MV-4-11 (cell line): ENCODE measurements around the gene GAK.

ENCODE experiments used
- DNase-seq: peaks from one replicate; lab custom pipeline; 2025; lab: John Stamatoyannopoulos, UW

GAK gene

GRCh38 chr4:849478-850175 is 82.5 kb downstream of the GAK start:
- DNase-seq, result no peak

GRCh38 chr4:848803-849477 is 83.2 kb downstream of the GAK start:
- no peak for DNase-seq

- DNase-seq, result no peak
Measured at GRCh38 chr4:848307-848691, 83.8 kb downstream of the GAK start.

GRCh38 chr4:845836-846251 is 86.3 kb downstream of the GAK start:
- no peak for DNase-seq

- no peak for DNase-seq
Measured at GRCh38 chr4:845233-845835, 86.8 kb downstream of the GAK start.

GRCh38 chr4:844752-845232 is 87.3 kb downstream of the GAK start:
- DNase-seq, result no peak

GRCh38 chr4:839675-840443 is 92.3 kb downstream of the GAK start:
- peak; percentile 48 for DNase-seq

GRCh38 chr4:837772-838171 is 94.3 kb downstream of the GAK start:
- DNase-seq, result no peak

- no peak for DNase-seq
Measured at GRCh38 chr4:836750-837301, 95.3 kb downstream of the GAK start.

GRCh38 chr4:836003-836511 is 96.1 kb downstream of the GAK start:
- DNase-seq, result no peak

GRCh38 chr4:835148-836002 is 96.7 kb downstream of the GAK start:
- DNase-seq, result no peak

GRCh38 chr4:834368-835147 is 97.6 kb downstream of the GAK start:
- DNase-seq, result no peak

- peak; percentile 49 for DNase-seq
Measured at GRCh38 chr4:833731-834367, 98.3 kb downstream of the GAK start.

GRCh38 chr4:833156-833555 is 99.0 kb downstream of the GAK start:
- peak; percentile 76 for DNase-seq

- DNase-seq, result no peak
Measured at GRCh38 chr4:832536-832935, 99.6 kb downstream of the GAK start.

GRCh38 chr4:832108-832507 is 100.0 kb downstream of the GAK start:
- DNase-seq, result no peak

- DNase-seq, result no peak
Measured at GRCh38 chr4:831483-831805, 100.7 kb downstream of the GAK start.

GRCh38 chr4:830601-831482 is 101.3 kb downstream of the GAK start:
- DNase-seq, result no peak
